HEK293T (cell line): ENCODE results near the gene ELF4.
A peak's percentile ranks its signal among the peaks of the same experiment; 100 is the strongest.

Experiments
- CTCF ChIA-PET: fragments of 350-600 bp; formaldehyde crosslinking; extraction: SDS; loops from one replicate; lab custom pipeline; 2021; ENCODE audit warnings: antibody characterized with exemption, inconsistent platforms; lab: Yijun Ruan, JAX
- POLR2A ChIA-PET: fragments of 350-600 bp; formaldehyde crosslinking; extraction: SDS; loops from one replicate; lab custom pipeline; 2020; ENCODE audit warnings: antibody characterized with exemption, inconsistent platforms; lab: Yijun Ruan, JAX
- DNase-seq: peaks from one replicate; pipeline ENCODE4 v3.0.0; 2012; ENCODE audit warnings: mixed read lengths; ENCODE audit errors: extremely low spot score
- ARNT ChIP-seq: fragments of 450-650 bp; IDR thresholded peaks from 2 replicates; pipeline ENCODE4 v1.6.1; 2017; ENCODE audit warnings: mild to moderate bottlenecking
- BHLHE40 ChIP-seq: fragments of 450-650 bp; IDR thresholded peaks from 2 replicates; pipeline ENCODE4 v1.6.1; 2016; ENCODE audit warnings: mild to moderate bottlenecking, moderate library complexity, borderline replicate concordance
- CTBP1 ChIP-seq: fragments of 450-650 bp; IDR thresholded peaks from 2 replicates; pipeline ENCODE4 v1.6.1; 2016; ENCODE audit warnings: borderline replicate concordance
- ELF4 ChIP-seq: fragments of 450-650 bp; IDR thresholded peaks from 2 replicates; pipeline ENCODE4 v1.6.1; 2017; ENCODE audit warnings: antibody characterized with exemption
- FOXA1 ChIP-seq: fragments of 450-650 bp; IDR thresholded peaks from 2 replicates; pipeline ENCODE4 v1.6.1; 2016; ENCODE audit warnings: mild to moderate bottlenecking
- FOXK2 ChIP-seq: fragments of 450-650 bp; IDR thresholded peaks from 2 replicates; pipeline ENCODE4 v1.6.1; 2016; ENCODE audit warnings: mild to moderate bottlenecking
- FOXM1 ChIP-seq: fragments of 450-650 bp; IDR thresholded peaks from 2 replicates; pipeline ENCODE4 v1.6.1; 2017; ENCODE audit warnings: mild to moderate bottlenecking, borderline replicate concordance
- HDGF ChIP-seq: fragments of 450-650 bp; IDR thresholded peaks from 2 replicates; pipeline ENCODE4 v1.6.1; 2017; ENCODE audit warnings: antibody characterized with exemption, borderline replicate concordance
- L3MBTL2 ChIP-seq: fragments of 450-650 bp; conservative IDR thresholded peaks from 2 replicates; pipeline ENCODE4 v1.6.1; 2016; ENCODE audit warnings: mild to moderate bottlenecking
- LEF1 ChIP-seq: fragments of 450-650 bp; IDR thresholded peaks from 2 replicates; pipeline ENCODE4 v1.6.1; 2017; ENCODE audit warnings: mild to moderate bottlenecking, borderline replicate concordance
- NFRKB ChIP-seq: fragments of 450-650 bp; IDR thresholded peaks from 2 replicates; pipeline ENCODE4 v1.6.1; 2016; ENCODE audit warnings: mild to moderate bottlenecking, moderate library complexity
- PKNOX1 ChIP-seq: fragments of 450-650 bp; IDR thresholded peaks from 2 replicates; pipeline ENCODE4 v1.6.1; 2016
- SP1 ChIP-seq: fragments of 450-650 bp; IDR thresholded peaks from 2 replicates; pipeline ENCODE4 v1.6.1; 2017
- SUZ12 ChIP-seq: fragments of 450-650 bp; IDR thresholded peaks from 2 replicates; pipeline ENCODE4 v1.6.1; 2016; ENCODE audit warnings: mild to moderate bottlenecking
- TARDBP ChIP-seq: fragments of 450-650 bp; IDR thresholded peaks from 2 replicates; pipeline ENCODE4 v1.6.1; 2016
- ZNF384 ChIP-seq: fragments of 450-650 bp; IDR thresholded peaks from 2 replicates; pipeline ENCODE4 v1.6.1; 2016

Gene ELF4

GRCh38 chrX:130082244-130083106 is 27.8 kb downstream of the ELF4 start:
- DNase-seq: no peak
- TF ChIP-seq ELF4: no peak
- no peak for TF ChIP-seq FOXK2
- TF ChIP-seq SP1: no peak
- TF ChIP-seq FOXM1: no peak
- TF ChIP-seq ZNF384: no peak
- no peak for TF ChIP-seq ARNT
- TF ChIP-seq HDGF: no peak
- TF ChIP-seq L3MBTL2: no peak
- no peak for TF ChIP-seq SUZ12
- TF ChIP-seq PKNOX1: no peak
- no peak for TF ChIP-seq LEF1
- ChIA-PET POLR2A (no interaction called here), CTCF (no interaction called here)

GRCh38 chrX:130081421-130082045 is 28.8 kb downstream of the ELF4 start:
- CTCF ChIA-PET: interaction anchor here (1.0 to 1.6 kb wide), 3 partner anchors 39 to 156 kb away, joined by 3 to 5 read pairs (median 4); no protein-coding TSS in a partner anchor
- no peak for TF ChIP-seq FOXA1
- TF ChIP-seq ARNT: no peak
- no peak for TF ChIP-seq BHLHE40
- no peak for TF ChIP-seq LEF1
- no peak for TF ChIP-seq CTBP1
- no peak for TF ChIP-seq L3MBTL2
- TF ChIP-seq HDGF: no peak
- no peak for TF ChIP-seq SUZ12
- no peak for TF ChIP-seq NFRKB
- no peak for TF ChIP-seq PKNOX1
- TF ChIP-seq SP1: no peak
- TF ChIP-seq TARDBP: no peak
- no peak for TF ChIP-seq ELF4
- no peak for TF ChIP-seq ZNF384
- DNase-seq: no peak
- POLR2A ChIA-PET: interaction anchor here (1.4 kb wide), 1 partner anchor 39 kb away, joined by 3 read pairs; no protein-coding TSS in a partner anchor

- TF ChIP-seq FOXM1 (no peak), FOXA1 (no peak), PKNOX1 (no peak), CTBP1 (no peak), SUZ12 (no peak), L3MBTL2 (no peak), ZNF384 (no peak), ELF4 (no peak), BHLHE40 (no peak), ARNT (no peak), SP1 (no peak), NFRKB (no peak), TARDBP (no peak), FOXK2 (no peak)
- DNase-seq: no peak
- POLR2A ChIA-PET: interaction anchor here (1.4 kb wide), 1 partner anchor 39 kb away, joined by 3 read pairs; no protein-coding TSS in a partner anchor
- CTCF ChIA-PET: interaction anchor here (1.0 to 1.6 kb wide), 5 partner anchors 40 to 836 kb away, joined by 3 to 11 read pairs (median 4); no protein-coding TSS in a partner anchor
These were observed 29.4 kb downstream of the ELF4 start for GRCh38 chrX:130080791-130081367.

GRCh38 chrX:130079824-130080406 is 30.4 kb downstream of the ELF4 start:
- TF ChIP-seq CTBP1: no peak
- no peak for TF ChIP-seq BHLHE40
- no peak for TF ChIP-seq L3MBTL2
- TF ChIP-seq LEF1: no peak
- TF ChIP-seq SUZ12: no peak
- no peak for TF ChIP-seq PKNOX1
- TF ChIP-seq NFRKB: no peak
- no peak for TF ChIP-seq ZNF384
- TF ChIP-seq ARNT: no peak
- TF ChIP-seq SP1: no peak
- TF ChIP-seq FOXA1: no peak
- no peak for TF ChIP-seq TARDBP
- no peak for TF ChIP-seq FOXK2
- TF ChIP-seq HDGF: no peak
- TF ChIP-seq ELF4: no peak
- no peak for TF ChIP-seq FOXM1
- CTCF ChIA-PET: interaction anchor here (0.7 to 1.6 kb wide), 17 partner anchors 9 to 839 kb away, joined by 3 to 11 read pairs (median 4); no protein-coding TSS in a partner anchor
- peak; percentile 83 for DNase-seq
- POLR2A ChIA-PET: no interaction called here

- TF ChIP-seq ELF4 (no peak), FOXM1 (no peak), TARDBP (no peak), NFRKB (no peak), HDGF (no peak), FOXA1 (no peak)
- ChIA-PET CTCF (interaction anchor here (0.5 to 0.8 kb wide), 3 partner anchors 15 to 718 kb away, joined by 3 to 4 read pairs (median 3); no protein-coding TSS in a partner anchor), POLR2A (no interaction called here)
- DNase-seq: no peak
These were observed 34.5 kb downstream of the ELF4 start for GRCh38 chrX:130075777-130076176.
